Activated T-helper 1 cell treated with Interleukin-2 at 50 U/mL for 16 hours (primary cell): ENCODE measurements around the gene LPAR5.

Experiments
- DNase-seq: peaks from one replicate; pipeline ENCODE4 v3.0.0-alpha.2; 2020; ENCODE audit warnings: low read depth

LPAR5 gene

DNA sequence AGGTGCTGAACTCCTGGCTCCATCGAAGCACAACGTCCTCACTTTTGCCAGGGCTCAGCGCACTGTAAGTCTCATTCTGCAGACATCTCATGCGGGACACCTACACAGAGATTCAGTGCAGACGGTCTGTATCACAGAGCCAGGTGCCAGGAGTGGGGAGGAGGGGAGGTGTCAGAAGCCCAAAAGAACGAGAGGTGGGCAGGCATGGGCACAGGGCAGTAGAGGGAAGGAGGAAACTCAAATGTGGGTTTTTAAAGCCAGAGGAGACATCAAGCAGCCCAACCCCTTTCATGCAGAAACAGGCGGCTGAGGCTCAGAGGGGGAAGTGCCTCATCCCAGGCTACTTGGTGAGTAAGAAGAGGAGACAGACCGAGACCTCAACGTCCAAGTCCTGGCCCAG lies 2.5 kb upstream of the LPAR5 start:
- DNase-seq: no peak

DNA sequence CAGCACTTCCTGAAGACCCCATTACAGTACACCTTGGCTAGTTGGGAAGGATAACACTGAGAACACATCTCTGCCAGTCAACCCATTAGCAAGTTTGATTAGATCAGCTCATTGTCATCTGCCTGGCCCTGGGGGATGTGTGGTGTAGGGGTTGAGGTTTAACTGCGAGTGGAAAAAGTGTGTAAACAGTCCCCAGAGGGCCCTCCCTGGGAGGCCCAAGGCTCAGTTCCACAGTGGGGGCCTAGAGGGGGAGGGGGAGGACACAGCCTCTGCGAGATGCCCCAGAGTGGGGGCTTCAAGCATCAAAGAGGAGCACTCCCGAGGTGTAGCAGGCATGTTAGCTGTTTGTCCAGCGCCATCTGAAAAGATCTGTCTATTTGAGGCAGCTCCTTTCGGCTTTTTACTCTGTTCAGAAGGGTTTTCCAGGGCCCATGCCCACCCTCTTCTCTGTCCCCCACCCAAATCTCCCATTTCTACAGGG lies 344 bp downstream of the LPAR5 start:
- peak; percentile 20 for DNase-seq

DNA sequence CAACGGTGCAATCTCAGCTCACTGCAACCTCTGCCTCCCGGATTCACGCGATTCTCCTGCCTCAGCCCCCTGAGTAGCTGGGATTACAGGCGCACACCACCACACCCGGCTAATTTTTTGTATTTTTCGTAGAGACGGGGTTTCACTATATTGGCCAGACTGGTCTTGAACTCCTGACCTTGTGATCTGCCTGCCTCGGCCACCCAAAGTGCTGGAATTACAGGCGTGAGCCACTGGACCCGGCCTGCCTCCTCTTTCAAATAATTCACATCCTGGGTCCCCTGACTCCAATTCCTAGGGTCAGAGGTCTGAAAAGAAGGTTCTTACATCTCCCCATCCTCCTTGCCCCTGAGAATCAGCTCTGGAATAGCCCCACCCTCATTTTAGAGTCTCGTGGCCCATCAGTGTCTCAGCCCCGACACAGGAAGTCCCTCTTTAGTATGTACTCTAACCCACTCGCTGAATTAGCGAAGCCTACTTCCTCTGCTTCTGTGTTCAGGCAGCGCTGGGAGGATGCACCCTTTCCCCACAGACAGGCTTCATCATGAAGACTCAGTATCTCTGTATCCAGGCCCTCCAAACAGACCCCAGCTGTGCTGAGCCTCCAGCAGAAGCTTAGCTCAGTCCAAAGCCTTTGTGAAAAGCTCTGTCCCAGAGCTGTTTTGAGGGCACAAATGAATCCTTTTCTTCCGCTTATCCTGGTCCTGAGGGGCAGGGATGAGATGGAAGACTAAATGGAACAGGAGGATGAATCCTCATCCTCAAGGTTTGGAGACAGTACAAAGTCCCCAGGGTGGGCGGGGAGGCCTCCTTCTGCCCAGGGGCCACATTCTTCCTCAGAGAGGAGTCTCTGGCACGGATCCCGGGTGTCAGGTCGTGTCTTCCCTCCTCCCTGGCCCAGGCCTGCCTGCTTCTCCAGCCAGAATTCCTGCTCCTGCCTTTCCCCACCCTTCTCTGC lies 3.5 kb downstream of the LPAR5 start:
- DNase-seq: no peak

DNA sequence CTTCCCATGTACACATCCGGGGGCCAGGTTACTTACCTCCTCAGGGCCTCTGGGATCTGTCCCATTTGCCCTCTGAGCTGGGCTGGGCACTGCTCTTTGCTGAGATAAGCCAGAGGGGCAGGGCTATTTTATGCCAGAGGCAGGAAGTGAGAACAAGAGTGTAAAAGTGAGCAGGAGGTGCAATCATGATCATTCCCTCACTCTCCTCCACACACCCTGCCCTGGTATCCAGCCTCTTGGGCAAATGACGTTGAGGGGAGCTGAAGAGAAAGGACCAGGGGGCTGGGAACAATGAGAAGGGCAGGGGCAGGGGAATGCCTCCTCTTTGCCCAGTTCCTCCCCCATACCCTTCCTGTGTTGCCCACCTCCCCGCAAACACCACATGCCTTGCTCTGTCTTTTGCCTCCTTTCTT lies 4.2 kb downstream of the LPAR5 start:
- no peak for DNase-seq

DNA sequence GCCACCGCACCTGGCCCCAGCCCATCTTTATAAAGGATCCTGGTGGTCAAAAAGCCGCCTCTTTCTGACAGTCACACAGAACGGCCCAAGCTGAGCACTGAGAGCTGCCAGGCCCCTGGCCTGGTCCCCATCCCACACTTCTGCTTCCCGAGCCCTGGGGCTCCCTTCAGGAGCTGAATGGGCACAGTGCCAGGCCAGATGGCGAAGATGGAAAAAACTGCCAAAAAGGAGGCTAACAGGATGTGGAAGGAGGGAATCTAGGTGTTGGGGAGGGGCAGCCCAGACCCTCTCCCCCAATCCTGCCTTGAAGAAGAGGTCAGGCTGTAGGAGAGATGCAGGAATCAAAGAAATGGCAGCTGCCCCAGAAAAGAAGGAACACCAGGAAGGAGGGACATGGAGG lies 5.0 kb downstream of the LPAR5 start:
- no peak for DNase-seq

DNA sequence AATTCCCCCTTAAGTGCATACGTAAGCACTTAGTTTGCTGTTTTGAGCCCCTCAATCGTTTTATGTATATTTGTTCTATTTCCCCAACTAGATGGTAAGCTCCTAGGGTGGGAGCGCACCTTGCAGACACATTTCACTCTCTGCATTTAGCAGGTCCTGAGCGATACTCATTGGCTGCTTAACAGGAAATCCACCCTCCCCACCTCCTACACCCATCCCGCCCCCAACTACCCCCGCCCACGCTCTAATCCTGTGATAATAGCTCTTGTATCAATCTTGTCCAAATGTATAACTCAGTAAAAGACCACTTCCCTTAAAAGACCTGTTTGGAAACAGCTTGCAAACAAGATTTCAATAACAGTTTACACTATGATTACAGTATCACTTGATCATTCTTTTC lies 8.1 kb downstream of the LPAR5 start:
- DNase-seq: no peak

DNA sequence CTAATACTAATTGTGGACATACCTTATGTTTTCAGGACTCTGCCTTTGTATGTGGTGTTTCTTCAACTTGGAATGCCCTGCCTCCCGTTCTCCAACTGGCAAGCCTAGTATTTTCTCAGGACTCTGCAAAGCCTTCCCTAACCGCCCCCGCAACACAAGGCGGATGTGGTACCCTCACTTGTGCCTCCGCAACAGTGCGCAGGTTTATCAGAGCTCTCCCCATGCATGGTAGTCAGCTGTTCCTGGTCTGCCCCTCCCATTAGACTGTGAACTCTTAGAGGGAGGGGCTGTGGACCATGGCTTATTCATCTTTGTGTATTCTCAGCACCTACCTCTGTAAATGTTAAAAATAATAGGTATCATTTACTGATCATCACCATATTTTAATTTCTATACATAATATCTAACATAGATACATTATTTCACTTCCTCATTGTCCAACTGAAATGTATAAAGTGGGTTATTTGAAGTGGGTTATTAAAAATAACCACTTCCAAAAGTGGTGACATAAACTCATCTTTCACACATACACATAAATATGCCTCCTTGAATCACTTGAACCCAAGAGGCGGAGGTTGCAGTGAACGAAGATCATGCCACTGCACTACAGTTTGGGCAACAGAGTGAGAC lies 9.0 kb downstream of the LPAR5 start:
- no peak for DNase-seq

DNA sequence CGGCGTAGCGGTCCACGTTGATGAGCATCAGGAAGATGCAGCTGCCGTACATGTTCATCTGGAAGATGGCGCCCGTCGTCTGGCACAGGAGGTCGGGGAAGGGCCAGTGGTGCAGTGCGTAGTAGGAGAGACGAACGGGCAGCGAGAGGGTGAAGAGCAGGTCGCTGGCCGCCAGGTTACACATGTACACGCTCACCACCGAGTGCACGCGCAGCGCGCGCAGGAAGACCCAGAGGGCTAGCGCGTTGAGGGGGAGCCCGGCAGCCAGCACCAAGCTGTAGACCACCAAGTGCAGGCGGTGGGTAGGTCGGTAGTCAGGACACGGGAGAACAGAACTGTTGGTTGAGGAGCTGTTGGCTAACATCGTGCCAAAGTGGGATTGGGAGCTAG lies 14.9 kb downstream of the LPAR5 start:
- no peak for DNase-seq

DNA sequence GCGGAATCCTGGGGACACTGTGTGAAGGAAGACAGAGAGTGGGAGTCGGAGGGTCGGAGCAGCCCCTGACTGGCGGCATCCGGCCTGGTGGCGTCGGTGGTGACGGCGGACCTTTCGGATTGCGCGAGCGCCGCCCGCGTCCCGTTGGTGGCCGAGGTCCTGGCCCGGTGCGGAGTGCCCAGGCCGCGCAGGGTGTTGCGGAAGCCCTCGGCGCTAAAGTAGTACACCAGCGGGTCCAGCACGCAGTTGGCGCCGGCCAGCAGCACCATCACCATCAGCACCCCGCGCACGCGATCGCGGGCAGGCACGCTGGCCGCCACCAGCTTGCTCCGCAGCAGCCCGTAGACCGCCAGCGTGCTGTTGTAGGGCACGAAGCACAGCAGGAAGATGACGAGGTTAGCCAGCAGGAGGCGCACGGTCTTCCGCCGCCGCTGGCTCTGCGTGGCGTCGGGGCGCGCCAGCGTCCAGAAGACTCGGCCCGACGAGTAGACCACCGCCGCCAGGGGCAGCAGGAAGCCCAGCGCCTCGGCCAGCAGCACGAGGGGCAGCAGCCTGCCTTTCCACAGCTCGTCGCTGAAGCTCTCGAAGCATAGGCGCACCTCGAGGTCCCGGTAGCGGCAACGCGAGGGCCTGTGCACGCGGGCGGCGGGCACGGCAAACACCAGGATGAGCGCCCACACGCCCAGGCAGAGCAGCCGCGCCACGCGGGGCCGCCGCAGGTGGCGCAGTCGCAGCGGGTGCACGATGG lies 15.4 kb downstream of the LPAR5 start:
- no peak for DNase-seq

DNA sequence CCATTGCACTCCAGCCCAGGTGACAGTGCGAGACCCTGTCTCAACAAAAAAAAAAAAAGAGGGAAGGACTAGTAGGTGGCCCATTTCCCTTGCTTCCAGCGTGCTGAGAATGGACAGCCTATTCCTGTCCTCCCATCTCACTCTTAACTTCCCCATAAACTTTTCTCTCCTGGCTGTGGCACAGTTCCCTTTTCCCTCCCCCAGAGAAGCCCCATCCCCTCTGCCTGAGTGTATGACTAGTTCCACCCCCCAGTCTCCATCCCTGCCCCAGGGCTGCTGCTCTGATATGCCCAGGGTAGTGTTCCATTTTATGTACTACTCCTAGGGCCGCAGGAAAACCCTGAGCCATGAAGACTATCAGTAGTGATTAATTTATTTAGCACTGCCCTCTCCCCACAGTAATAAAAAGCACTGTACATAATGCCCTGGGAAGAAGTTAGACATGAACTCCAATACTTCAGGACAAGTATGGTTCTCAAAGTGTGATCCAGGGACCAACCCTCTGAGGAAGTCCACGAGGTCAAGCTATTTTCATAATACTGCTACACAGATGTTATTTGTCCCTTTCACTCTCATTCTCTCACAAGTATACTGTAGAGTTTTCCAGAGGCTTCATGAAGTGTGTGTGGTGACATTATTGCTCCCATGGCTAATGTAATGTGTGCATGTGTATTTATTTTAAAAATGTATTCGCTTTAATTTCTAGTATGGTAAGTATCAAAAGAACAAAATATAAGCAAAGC lies 17.1 kb downstream of the LPAR5 start:
- no peak for DNase-seq

DNA sequence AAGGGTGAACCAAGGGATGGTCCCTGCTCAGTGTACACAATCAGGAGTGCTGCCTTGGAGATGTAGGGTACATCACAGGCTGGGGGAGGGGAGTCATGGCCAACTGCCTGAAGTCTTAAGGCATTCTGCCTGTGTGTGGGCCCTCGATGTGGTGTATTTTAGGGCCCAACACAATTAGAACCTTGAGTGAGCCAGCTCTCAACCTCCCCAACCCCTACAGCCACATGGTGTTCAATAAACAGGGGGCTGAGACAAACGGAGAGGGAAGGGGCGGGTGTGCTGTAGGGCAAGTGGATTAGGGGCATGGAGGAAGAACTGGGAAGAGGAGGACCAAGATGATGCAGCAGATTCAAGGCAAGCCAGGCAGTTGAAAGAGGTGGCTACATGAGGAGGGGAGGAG lies 20.0 kb downstream of the LPAR5 start:
- no peak for DNase-seq

DNA sequence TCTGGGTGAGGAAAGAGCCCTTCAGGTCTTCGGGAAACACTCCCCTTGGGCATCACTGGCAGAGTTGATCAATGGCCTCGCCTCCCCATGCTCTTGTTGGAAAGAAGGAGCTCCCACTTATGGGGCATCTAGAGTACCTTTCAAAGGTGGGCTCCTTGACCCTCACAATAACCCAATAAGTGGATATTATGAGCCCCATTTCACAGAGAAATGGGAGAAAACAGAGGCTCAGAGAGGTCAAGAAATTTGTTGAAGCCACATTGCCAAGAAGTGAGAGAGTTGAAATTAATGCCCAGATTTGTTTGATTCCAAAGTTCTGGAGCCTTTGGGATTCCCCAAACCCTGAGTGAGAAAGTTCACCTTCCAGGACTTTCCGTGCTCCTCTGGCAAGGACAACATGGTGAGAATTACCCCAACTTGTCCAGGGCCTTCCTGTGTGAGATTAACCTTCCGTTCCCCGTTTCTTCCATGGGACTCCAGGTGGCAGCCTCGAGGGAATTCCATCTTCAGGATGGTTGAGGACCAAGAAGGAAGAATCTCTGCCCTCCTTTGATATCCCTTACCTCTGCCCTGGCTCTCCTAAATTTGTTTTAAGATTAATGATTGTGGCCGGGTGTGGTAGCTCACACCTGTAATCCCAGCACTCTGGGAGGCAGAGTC lies 21.1 kb downstream of the LPAR5 start:
- DNase-seq: no peak

DNA sequence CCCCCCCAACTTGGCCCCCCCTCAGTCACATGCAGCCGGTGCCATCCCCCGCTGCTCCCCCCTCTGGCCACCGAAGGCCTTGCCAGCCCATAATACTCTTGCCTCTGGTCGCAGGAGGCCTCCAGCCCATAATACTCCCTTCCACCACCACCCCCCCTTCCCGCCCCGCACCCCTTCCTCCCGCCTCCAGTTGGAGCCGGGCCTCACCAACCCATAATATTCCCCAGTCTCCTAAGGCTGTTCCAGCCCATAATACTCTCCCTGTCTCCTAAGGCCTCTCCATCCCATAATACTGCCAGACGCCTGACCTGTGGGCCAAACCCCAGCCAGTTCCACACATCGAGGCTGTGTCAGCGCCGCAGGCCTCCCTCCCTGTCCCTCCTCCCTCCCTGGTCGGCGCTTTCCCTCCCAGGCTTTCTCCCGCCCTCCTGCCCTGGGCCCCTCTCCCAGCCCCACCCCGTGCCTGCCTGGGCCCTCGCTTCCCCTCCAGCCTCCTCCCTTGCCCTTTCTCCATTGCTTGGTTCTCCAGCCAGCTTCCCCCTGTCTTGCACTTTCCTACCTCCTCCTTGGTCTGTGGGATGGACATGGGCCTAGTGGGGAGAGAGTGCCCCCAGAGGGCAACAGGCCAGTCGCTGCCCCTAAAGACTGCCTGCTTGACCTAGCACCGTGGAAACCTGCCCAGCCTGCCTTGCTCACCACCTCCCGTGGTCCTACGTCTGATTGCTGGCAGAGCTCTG lies 21.8 kb downstream of the LPAR5 start:
- no peak for DNase-seq

DNA sequence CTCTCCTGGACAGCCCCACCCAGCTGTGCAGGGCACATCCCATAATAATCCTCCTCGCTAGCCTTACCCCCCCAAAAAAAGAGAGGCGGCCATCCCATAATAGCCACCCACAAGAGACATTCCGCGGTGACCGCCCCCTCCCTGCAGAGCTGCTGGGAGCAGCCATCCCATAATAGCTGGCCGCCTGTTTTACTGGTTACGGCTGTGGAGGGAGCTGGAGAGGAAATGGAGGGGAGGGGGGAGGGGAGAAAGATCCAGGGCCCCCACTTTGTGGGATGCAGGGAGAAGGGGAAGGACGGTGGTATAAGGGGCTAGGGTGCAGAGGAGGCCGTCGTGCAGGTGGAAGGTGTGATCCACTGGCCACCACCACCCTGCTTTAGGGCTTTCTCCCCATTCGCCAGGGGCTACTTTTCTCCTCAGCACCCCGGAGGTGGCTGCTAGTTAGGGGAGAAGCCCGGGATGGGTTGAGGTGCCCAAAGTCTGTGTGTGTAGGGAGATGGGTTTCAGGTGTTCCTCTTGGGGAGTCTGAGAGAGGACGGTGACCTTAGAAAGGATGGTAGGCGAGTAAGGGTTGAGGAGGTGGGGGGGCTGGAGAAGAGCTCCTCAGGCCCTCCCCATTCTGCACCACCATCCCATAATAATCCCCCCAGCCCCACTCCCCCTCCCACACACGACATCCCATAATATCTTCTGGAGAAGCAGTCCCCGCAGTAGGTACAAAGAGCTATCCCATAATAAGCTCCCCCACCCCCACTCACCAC lies 22.6 kb downstream of the LPAR5 start:
- no peak for DNase-seq

DNA sequence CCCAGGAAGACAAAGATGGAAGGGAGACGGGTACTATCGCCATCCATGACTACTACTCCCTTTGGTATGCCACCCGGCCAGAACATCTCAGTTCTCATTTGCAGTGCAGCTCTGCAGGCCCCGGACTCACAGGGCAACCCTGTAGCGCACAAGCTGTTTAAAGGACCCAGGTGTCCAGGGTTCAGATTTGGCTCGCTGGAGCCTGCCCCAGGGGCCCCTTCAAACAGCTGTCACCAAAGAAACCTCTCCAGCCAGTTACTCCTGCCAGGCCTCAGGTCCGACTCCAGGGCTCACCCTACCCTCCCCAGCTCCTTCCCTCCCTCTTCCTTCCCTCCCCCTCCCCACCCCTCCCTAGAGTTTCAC lies 23.1 kb downstream of the LPAR5 start:
- DNase-seq: no peak

DNA sequence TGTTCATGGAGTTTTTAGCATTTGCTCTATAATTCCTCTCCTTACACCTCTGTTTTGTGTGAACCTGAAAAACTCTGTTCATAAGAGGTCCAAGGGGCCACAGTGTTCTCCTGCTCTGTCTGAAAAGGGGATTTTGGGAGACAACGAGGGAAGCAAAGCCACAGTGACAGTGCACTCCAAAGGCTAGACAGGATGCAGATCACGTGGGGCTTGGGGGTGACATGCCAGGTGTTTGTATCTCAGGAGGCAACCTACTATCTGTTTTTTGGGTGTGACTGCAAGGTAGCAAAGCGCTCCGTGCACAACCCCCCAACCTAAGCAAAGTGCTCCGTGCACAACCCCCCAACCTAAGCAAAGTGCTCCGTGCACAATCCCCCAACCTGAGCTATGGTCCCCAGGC lies 23.5 kb downstream of the LPAR5 start:
- DNase-seq: no peak

DNA sequence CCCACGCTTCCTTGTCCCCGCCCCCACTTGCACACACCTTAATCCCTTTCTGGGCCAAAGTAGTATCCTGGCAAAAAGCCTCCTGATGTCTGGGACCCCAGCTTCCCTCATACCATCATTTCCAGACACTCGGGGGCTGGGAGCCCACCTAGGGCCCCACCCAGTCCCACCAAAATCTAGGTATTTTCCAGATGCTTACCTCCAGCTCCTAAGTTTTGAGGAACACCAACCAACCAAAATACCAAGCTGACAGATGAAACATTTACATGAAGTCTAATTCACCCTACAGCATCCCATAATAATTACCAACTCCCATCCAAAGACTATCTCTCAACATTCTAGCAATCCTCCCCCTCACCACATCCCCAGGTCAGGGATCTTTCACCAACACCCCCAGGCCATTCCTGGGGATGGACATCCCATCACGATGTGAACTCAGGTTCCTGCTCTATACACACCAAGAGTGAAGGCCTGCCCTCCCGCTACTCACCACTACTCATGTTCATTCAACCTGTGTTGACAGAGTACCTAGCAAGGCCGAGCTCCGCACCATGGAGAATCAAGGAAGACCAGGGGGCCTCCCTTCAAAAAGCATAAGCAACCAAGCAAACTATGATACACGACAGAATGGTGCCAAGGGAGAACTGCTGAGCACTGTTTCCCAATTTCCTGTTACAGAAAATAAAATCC lies 27.0 kb downstream of the LPAR5 start:
- no peak for DNase-seq

DNA sequence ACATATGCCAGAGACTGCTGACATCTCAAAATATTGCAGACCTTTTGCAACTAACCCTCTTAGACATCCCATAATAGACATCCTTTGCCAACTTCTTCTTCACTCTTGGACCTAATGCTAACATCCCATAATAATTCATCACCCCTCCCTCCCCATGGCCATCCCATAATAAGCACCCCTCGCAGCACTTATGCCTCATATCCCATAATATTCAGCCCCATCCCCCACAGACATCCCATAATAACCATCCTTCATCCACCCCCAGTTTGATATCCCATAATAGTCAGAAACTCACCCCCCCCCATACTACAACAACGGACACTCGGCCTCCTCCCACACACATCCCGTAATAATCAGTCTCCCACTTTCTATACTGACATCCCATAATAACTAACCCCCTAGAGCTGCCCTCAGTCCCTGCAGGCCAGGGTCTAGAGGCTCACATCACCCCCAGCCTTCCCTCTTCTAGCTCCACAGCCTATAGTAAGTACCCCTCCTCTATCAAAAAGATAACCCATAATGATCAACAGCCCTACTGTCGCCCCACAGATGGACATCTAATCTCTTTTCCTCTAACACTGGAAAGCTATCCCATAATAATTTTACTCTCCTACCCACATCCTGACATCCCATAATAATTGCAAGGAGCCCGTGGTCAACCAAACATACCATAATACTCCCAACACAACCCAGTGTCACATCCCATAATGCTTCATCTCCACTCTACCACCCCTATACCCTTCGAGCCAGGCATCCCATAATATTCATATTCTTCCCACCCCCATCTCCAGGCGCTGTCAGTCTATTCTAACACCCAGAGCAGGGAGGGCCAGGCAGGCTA lies 27.8 kb downstream of the LPAR5 start:
- DNase-seq: no peak
